Liver (tissue), 9 donors: ENCODE results near the gene TPT1. TPM values are rescaled to one million over a fixed set of nuclear protein-coding genes. Genes with fewer than 3 reads are reported as not detected.
"Not testable (repeated sequence)": the region's sequence is repeated elsewhere in the genome, so short reads cannot be mapped to it uniquely, and the experiment has no call there.

Experiments
- DNase-seq: peaks from one replicate; pipeline ENCODE4 v3.0.0-alpha.2; 2017; ENCODE audit warnings: low spot score
- H3K27ac ChIP-seq, 2 donors: one replicate each; pipeline ENCODE4 v1.7.0; 2013; ENCODE audit warnings: inconsistent platforms in 2 of 2, low read length in 2 of 2, control low read depth in 1 of 2, low read depth in 1 of 2, mild to moderate bottlenecking in 1 of 2
- H3K27me3 ChIP-seq, 4 donors: one replicate each; pipeline versions ENCODE4 v1.6.1 to v1.7.0; 2013; ENCODE audit warnings: low read length in 3 of 4, inconsistent platforms in 1 of 4, mild to moderate bottlenecking in 1 of 4, moderate library complexity in 1 of 4; ENCODE audit not compliant: control insufficient read depth in 4 of 4, insufficient read depth in 4 of 4
- H3K36me3 ChIP-seq, 4 donors: one replicate each; pipeline versions ENCODE4 v1.6.1 to v1.7.0; 2013; ENCODE audit warnings: low read length in 3 of 4, mild to moderate bottlenecking in 3 of 4, low read depth in 1 of 4, moderate library complexity in 1 of 4; ENCODE audit not compliant: control insufficient read depth in 4 of 4, insufficient read depth in 3 of 4
- H3K4me1 ChIP-seq, 4 donors: one replicate each; pipeline versions ENCODE4 v1.6.1 to v1.7.0; 2013; ENCODE audit warnings: low read length in 3 of 4, mild to moderate bottlenecking in 3 of 4, moderate library complexity in 1 of 4; ENCODE audit not compliant: control insufficient read depth in 4 of 4, insufficient read depth in 4 of 4
- H3K4me3 ChIP-seq, 3 donors: one replicate each; pipeline versions ENCODE4 v1.6.1 to v1.7.0; 2013; ENCODE audit warnings: low read length in 3 of 3, control low read depth in 1 of 3, low read depth in 1 of 3, mild to moderate bottlenecking in 1 of 3
- H3K9ac ChIP-seq, 2 donors: one replicate each; pipeline ENCODE4 v1.7.0; 2013; ENCODE audit warnings: low read length in 2 of 2, mild to moderate bottlenecking in 2 of 2, moderate library complexity in 2 of 2, control low read depth in 1 of 2, low read depth in 1 of 2
- H3K9me3 ChIP-seq, 4 donors: one replicate each; pipeline versions ENCODE4 v1.6.1 to v1.7.0; 2013; ENCODE audit warnings: low read length in 3 of 4; ENCODE audit not compliant: control insufficient read depth in 4 of 4
- ATF3 ChIP-seq: IDR thresholded peaks from 2 replicates; pipeline ENCODE4 v1.6.1; 2016; ENCODE audit warnings: antibody characterized with exemption
- CTCF ChIP-seq: fragments of 150-350 bp; IDR thresholded peaks from 2 replicates; pipeline ENCODE4 v1.5.1; 2017; ENCODE audit warnings: improper control_type of control experiment, low read depth, low read length; ENCODE audit not compliant: missing input control
- EGR1 ChIP-seq, 2 donors: IDR thresholded peaks; 2 replicates each; pipeline ENCODE4 v1.6.1; 2016 to 2018; ENCODE audit warnings: antibody characterized with exemption in 2 of 2, low read depth in 2 of 2
- FOXA1 ChIP-seq: IDR thresholded peaks from 2 replicates; pipeline ENCODE4 v1.6.1; 2016; ENCODE audit warnings: antibody characterized with exemption
- FOXA2 ChIP-seq: IDR thresholded peaks from 2 replicates; pipeline ENCODE4 v1.6.1; 2016; ENCODE audit warnings: antibody characterized with exemption
- GABPA ChIP-seq, 2 donors: IDR thresholded peaks in 1 of 2; conservative IDR thresholded peaks in 1 of 2; 2 replicates each; pipeline ENCODE4 v1.6.1; 2016; ENCODE audit warnings: antibody characterized with exemption in 2 of 2, mild to moderate bottlenecking in 1 of 2, moderate library complexity in 1 of 2
- HNF4A ChIP-seq, 2 donors: conservative IDR thresholded peaks; 2 replicates each; pipeline ENCODE4 v1.6.1; 2016; ENCODE audit warnings: antibody characterized with exemption in 2 of 2, mild to moderate bottlenecking in 2 of 2
- HNF4G ChIP-seq: IDR thresholded peaks from 2 replicates; pipeline ENCODE4 v1.6.1; 2016; ENCODE audit warnings: antibody characterized with exemption
- JUND ChIP-seq, 2 donors: IDR thresholded peaks; 2 replicates each; pipeline ENCODE4 v1.6.1; 2016; ENCODE audit warnings: antibody characterized with exemption in 2 of 2
- MAX ChIP-seq: IDR thresholded peaks from 2 replicates; pipeline ENCODE4 v1.6.1; 2016; ENCODE audit warnings: antibody characterized with exemption
- NR2F2 ChIP-seq: IDR thresholded peaks from 2 replicates; pipeline ENCODE4 v1.6.1; 2016; ENCODE audit warnings: antibody characterized with exemption
- RAD21 ChIP-seq, 2 donors: IDR thresholded peaks; 2 replicates each; pipeline ENCODE4 v1.6.1; 2016; ENCODE audit warnings: antibody characterized with exemption in 2 of 2, mild to moderate bottlenecking in 2 of 2
- REST ChIP-seq: IDR thresholded peaks from 2 replicates; pipeline ENCODE4 v1.6.1; 2016; ENCODE audit warnings: antibody characterized with exemption, mild to moderate bottlenecking
- RXRA ChIP-seq, 2 donors: IDR thresholded peaks; 2 replicates each; pipeline ENCODE4 v1.6.1; 2017 to 2018; ENCODE audit warnings: antibody characterized with exemption in 2 of 2, mild to moderate bottlenecking in 1 of 2
- SP1 ChIP-seq: IDR thresholded peaks from 2 replicates; pipeline ENCODE4 v1.6.1; 2018; ENCODE audit warnings: antibody characterized with exemption, mild to moderate bottlenecking
- TAF1 ChIP-seq: conservative IDR thresholded peaks from 2 replicates; pipeline ENCODE4 v1.6.1; 2016; ENCODE audit warnings: antibody characterized with exemption, mild to moderate bottlenecking
- YY1 ChIP-seq: IDR thresholded peaks from 2 replicates; pipeline ENCODE4 v1.6.1; 2016; ENCODE audit warnings: antibody characterized with exemption, mild to moderate bottlenecking
- ZBTB33 ChIP-seq: IDR thresholded peaks from 2 replicates; pipeline ENCODE4 v1.6.1; 2016; ENCODE audit warnings: antibody characterized with exemption
- WGBS: extraction: QIAGEN DNeasy Blood & Tissue Kit; methylation state at CpG from one replicate; pipeline ENCODE4 v1.1.7; 2013; 5-methylcytosine and 5-hydroxymethylcytosine counted together
- polyA plus RNA-seq, 2 donors: library from polyadenylated mRNA; stranded (reverse) in 1 of 2; unstranded in 1 of 2; fragments of 200-250 nt in 1 of 2; fragments of >200 nt in 1 of 2; fragmentation: Nextera tagmentation in 1 of 2; extraction: Ambion mirVana in 1 of 2; gene quantifications; one replicate each; pipeline versions ENCODE4 v1.2.1 to v1.2.3, GENCODE V29; 2013 to 2015
- total RNA-seq, 2 donors: library from RNA; depleted of rRNA; stranded (reverse); fragments of >200 nt; gene quantifications; one replicate each; pipeline ENCODE4 v1.2.3, GENCODE V29; 2014
- donor health status: healthy.
- donor health status: healthy.
- donor health status: healthy.
- donor health status: healthy.
- donor health status: healthy.

The TPT1 gene
- 1,000 to 10,000 TPM; 1,382 to 2,052 TPM for total RNA-seq
- 1,000 to 10,000 TPM; 1,578 to 2,885 TPM for polyA plus RNA-seq

GRCh38 chr13:45341034-45341798 is at the start of gene TPT1:
Gene TPT1, minus strand, starts transcription at chr13:45341183. Its CDS starts 114 bp downstream, at chr13:45341069.
- Histone ChIP-seq H3K4me1 (peaks cover 6 to 39% (median 32%) of the 10 kb centered on the region in 4 donors), H3K27me3 (no peaks in the 10 kb centered on the region), H3K9me3 (no peaks in the 10 kb centered on the region), H3K4me3 (peak within 1 kb of the TSS; percentile 94), H3K36me3 (peaks cover 9 to 37% (median 31%) of the 10 kb centered on the region in 4 donors), H3K27ac (peak within 1 kb of the TSS; percentile 99 to 100), H3K9ac (peak within 1 kb of the TSS; percentile 97 to 99)
- WGBS = under 1% methylated on average over 67 of the region's 67 CpGs
- DNase-seq = peak; percentile 100
- TF ChIP-seq SP1 (peak; percentile 88), FOXA2 (no peak), RAD21 (IDR thresholded peaks at IDR 0.05) (peak in 1 of 2 donors; percentile 18), CTCF (no peak), NR2F2 (peak; percentile 53), HNF4A (conservative IDR thresholded peaks at IDR 0.05) (peak; percentile 83 to 88), HNF4G (peak; percentile 54), TAF1 (peak; percentile 77), REST (peak; percentile 90), GABPA (IDR thresholded peaks at IDR 0.05 in 1 of 2, conservative IDR thresholded peaks at IDR 0.05 in 1 of 2) (peak; percentile 68 to 91), ZBTB33 (peak; percentile 86), EGR1 (IDR thresholded peaks at IDR 0.05; ENCODE audit: low read depth in 2 of 2) (peak; percentile 96 to 98), RXRA (IDR thresholded peaks at IDR 0.05) (peak; percentile 62 to 69), JUND (IDR thresholded peaks at IDR 0.05) (peak in 1 of 2 donors; percentile 52), MAX (peak; percentile 71), FOXA1 (peak; percentile 70), ATF3 (no peak), YY1 (peak; percentile 68)

- H3K27me3 ChIP-seq, H3K4me3 ChIP-seq, H3K9ac ChIP-seq, DNase-seq, H3K27ac ChIP-seq, H3K4me1 ChIP-seq, H3K9me3 ChIP-seq: not testable (repeated sequence)
- H3K36me3 ChIP-seq = peaks cover 2 to 30% (median 11%) of the 10 kb centered on the region in 4 donors
- WGBS = 88% methylated on average over 8 of the region's 9 CpGs
These were observed 49.4 kb upstream of the TPT1 start for GRCh38 chr13:45390348-45390747.
